Nucleus accumbens (tissue), 56 donors: ENCODE measurements around the gene AKAP6.

Source experiments
- DNase-seq, 56 donors: peaks; one replicate each; lab custom pipeline; 2025; lab: John Stamatoyannopoulos, UW

AKAP6 gene

GRCh38 chr14:32329146-32329545 is at the start of gene AKAP6:
Gene AKAP6 (plus strand): TSS chr14:32329298. CDS start chr14:32433494, 104,196 bp downstream.
- peak in 52 of 56 donors; percentile 20 to 94 (median 70) for DNase-seq

DNA sequence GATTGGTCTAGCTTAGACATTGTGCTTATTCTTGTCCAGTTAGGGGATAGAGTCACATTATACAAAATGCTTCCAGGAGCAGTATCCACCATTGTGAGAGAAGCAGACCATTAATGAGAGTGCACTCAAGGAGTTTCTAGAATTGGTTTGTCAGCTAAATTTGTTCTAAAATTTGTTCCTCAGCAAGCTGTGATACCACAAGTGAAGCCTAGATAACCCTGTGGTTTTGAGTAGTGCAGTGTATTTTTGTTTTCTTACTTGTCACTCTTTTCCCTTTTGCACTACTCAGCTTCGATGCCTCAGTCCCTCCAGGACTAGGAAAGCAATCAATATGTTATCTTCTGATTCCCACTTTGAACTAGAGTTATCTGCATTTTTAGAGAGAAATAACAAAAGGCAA is 42.5 kb upstream of the AKAP6 start:
- DNase-seq: no peak

- DNase-seq: no peak
Observed at GRCh38 chr14:32296366-32296765, 32.7 kb upstream of the AKAP6 start.

- DNase-seq: no peak
Observed at GRCh38 chr14:32298346-32298745, 30.8 kb upstream of the AKAP6 start.

DNA sequence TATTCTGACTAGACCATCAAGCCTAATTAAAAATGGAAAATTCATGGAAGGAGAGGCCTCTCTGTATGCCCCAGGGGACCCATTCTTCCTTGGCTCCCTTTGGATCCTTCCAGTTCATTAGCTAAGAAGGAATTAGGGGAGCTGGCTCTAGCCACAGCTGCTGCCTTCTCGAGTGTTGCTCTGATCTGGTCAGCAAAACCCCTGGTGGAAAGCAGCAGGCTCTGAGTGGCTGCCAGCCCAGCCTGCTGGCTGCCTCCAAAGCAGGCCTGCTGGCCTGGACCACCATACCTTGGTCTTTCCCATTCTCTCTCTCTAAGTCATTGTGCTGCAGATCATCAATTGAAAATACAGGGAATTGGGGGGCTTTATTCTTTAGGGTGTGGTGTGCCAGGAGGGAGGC is 29.0 kb upstream of the AKAP6 start:
- DNase-seq: peak in 3 of 56 donors; percentile 0 to 5 (median 5)

- DNase-seq: no peak
Observed at GRCh38 chr14:32303865-32304264, 25.2 kb upstream of the AKAP6 start.

GRCh38 chr14:32304296-32304695 is 24.8 kb upstream of the AKAP6 start:
- no peak for DNase-seq

- DNase-seq: no peak
Observed at GRCh38 chr14:32306549-32306948, 22.5 kb upstream of the AKAP6 start.

- DNase-seq: no peak
Observed at GRCh38 chr14:32307881-32308582, 21.1 kb upstream of the AKAP6 start.

GRCh38 chr14:32310876-32311275 is 18.2 kb upstream of the AKAP6 start:
- DNase-seq: no peak

DNA sequence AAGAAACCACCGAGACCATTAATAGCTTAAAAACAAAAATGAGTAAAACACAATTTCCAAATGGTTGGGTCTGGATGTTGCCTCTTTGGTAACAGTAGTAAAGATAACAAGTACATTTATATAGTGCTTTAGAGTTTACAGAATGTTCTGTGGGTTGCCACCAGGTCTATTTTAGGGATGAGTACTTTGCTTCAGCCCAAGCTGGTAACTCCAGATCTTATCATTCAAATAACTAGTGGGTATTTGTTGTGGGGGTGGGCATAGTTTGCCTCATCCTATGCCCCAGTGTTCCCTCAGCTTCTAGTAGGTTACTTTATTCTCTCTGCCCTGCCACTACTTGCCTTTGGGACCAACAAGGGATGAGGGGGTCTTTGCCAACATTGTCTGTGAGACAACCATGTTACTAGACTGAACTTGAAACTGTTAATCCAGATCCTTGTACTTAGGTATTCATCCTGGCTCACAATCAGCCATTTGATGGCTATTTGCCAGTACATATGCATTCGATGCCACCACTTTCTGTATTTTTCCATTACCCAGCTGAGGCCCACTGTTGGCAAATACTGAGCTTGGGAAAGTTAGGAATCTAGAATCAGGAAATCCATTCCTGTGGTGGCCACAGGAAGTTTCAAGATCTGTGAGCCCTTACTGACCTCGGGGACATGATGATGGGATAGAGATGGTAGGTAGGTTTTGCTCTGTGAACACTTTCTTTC is 17.6 kb upstream of the AKAP6 start:
- DNase-seq: no peak

- no peak for DNase-seq
Observed at GRCh38 chr14:32312010-32312331, 17.1 kb upstream of the AKAP6 start.

DNA sequence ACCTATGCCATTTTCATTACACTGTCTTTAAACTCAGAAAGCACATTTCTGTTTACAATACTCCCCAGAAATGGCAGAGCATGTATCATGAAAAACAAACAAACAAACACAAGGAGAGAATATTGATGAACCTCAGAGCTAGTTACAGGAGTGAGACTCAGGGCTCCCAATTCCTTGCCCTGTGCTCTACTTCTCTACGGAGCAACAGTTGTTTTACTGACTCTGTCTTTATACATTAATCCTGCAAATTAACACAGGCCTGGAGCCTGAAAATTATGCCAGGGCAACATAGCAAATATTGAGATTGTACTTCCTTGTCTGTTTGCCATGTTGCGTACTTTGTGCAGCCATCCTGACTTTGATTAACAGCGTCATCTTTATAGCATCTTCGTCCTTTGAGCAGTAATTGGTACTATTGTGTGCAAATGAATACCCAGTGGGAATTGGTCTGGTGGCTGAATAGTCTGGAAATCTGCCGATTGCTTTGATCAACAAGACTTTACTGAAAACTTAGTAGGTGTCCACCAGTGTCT is 15.2 kb upstream of the AKAP6 start:
- DNase-seq: no peak

DNA sequence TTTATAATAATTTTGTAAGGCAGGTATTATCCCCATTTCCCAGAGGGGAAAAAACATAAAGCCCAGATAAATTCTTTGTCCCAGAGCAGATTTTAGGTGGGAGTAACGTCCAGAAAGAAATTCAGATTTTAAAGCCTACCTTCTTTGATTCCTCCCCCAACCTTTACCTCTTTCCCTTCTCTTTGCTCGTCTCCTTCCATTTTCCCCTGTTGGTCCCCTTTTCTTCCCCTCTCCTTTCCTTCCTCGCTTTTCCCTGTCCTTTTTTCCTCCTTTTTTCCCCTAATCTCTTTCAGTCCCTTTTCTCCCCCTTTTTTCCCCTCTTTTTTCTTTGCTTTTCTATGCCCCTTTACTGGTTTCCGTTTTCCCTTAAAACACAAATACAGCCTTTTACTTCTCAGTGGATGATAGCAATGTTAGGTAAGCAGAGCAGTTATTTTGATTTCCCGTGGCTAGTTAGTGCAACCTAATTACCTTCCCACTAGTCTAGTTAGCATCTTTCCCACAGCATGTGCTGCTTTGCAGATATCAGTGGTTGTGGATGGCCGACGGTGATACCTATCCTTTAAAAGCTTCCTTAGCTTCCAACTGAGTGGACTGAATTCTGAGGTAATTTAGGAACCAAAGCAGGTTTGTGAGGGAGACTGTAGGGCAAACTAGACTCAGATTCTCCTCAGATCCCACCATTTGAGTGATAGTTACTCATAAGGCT is 10.9 kb upstream of the AKAP6 start:
- no peak for DNase-seq

- DNase-seq: no peak
Observed at GRCh38 chr14:32319368-32320049, 9.6 kb upstream of the AKAP6 start.

GRCh38 chr14:32324601-32325000 is 4.5 kb upstream of the AKAP6 start:
- DNase-seq: no peak

DNA sequence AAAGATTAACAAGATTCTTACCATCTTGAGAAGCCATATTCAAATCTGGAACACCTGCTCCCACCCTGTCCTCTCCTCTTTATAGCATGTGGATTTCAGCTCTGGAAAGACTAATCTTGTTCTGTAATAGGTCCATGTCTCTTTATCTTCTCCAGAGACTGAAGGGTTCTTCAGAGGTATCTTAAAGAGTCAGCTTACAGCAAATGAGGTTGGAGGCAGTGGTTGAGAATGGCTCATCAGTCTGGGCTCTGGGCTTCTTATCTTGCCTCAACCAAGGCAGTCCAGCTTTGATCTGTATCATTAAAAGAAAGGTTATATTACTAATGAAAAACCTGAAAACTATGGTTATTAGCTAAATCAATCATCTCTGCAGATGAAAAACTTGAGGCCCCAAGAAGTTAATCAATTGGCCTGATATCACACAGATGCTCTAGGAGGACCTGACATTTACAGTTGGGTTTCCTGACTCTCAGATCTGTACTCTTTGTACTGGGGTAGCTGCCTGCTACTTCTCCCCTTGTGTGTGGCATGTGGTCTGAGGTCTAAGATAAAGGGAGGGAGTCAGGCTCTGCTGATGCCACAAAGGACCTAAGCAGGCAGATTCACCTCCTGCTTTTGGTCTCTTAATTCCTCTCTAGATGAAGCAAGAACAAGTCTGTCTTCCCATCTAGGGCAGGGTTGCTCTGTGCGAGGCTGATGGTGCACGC is 1.7 kb upstream of the AKAP6 start:
- DNase-seq: peak in 1 of 56 donors; percentile 6

GRCh38 chr14:32329690-32330285 is 690 bp downstream of the AKAP6 start:
- DNase-seq: peak in 11 of 56 donors; percentile 2 to 31 (median 11)

GRCh38 chr14:32330351-32331111 is 1.4 kb downstream of the AKAP6 start:
- DNase-seq: peak in 4 of 56 donors; percentile 12 to 30 (median 28)
